ENCODE results near the gene DST. TPM values are rescaled to one million over a fixed set of nuclear protein-coding genes. Genes with fewer than 3 reads are reported as not detected.

Gene DST
- total and polyA plus RNA-seq, 2 of the 8 experiments (the other 6 are each of a cell fraction or from before 2014, with no cell fraction given) = 49.4 to 116 TPM

DNA sequence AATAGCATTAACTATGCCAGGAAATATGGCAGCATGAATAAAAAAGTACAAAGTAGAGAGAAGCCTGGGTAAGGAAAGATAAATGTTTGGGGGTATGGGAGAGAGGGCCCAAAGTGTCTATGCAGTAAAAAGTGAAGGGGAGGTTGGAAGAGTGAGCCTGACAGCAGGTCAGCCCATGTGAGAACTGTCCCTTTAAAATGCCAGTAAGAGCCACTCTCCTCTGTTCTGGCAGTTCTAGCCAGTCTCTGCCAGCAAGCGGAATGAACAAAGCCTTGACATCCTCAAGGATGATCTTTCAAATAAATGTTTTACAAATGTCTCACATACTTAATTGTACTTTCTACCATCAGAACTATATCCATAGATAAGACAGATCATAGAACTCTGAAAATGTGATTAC is 164.5 kb downstream of the DST start:
- no peak overlapping the region for H3K4ac ChIP-seq (replicated peaks; ENCODE audit: insufficient read length, low read depth, low read length)
- no peak for FAIRE-seq
- POLR2A ChIA-PET (ENCODE audit: partially characterized antibody) = no interaction called here
- no peak for TF ChIP-seq POLR2AphosphoS5 (IDR thresholded peaks at IDR 0.05; ENCODE audit: low read depth, low read length)
- TF ChIP-seq, protein P1, sequence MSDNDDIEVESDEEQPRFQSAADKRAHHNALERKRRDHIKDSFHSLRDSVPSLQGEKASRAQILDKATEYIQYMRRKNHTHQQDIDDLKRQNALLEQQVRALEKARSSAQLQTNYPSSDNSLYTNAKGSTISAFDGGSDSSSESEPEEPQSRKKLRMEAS (IDR thresholded peaks at IDR 0.05) = no peak

More for the DNA sequence above, 164.5 kb downstream of the DST start:
- no peaks in the 10 kb centered on the region for H4K20me1 ChIP-seq (replicated peaks in 1 of 2; ENCODE audit: control insufficient read depth in 1 of 2, insufficient read depth in 2 of 2, low read length in 2 of 2)
- no peaks in the 10 kb centered on the region for H3K4me1 ChIP-seq (replicated peaks in 1 of 4; ENCODE audit: control insufficient read depth in 3 of 4, insufficient read depth in 4 of 4, low read length in 3 of 4)
- H2BK12ac ChIP-seq (ENCODE audit: low read depth, low read length) = no peak overlapping the region
- H3K23ac ChIP-seq (ENCODE audit: insufficient read length) = no peak overlapping the region
- H3K18ac ChIP-seq (ENCODE audit: extremely low read depth, low read length) = no peak overlapping the region
- no peak overlapping the region for H3K9ac ChIP-seq (replicated peaks in 1 of 4; ENCODE audit: extremely low read depth in 1 of 4, low read depth in 3 of 4, low read length in 3 of 4)
- H3K27me3 ChIP-seq (replicated peaks in 1 of 4; ENCODE audit: control insufficient read depth in 3 of 4, extremely low read depth in 1 of 4, insufficient read depth in 3 of 4, low read length in 3 of 4) = no peaks in the 10 kb centered on the region
- no peaks in the 10 kb centered on the region for H3K79me2 ChIP-seq (ENCODE audit: control insufficient read depth in 1 of 2, insufficient read depth in 2 of 2, low read length in 2 of 2)
- peaks cover 5 to 57% (median 24%) of the 10 kb centered on the region in 4 experiments for H3K36me3 ChIP-seq (ENCODE audit: control insufficient read depth in 2 of 4, insufficient read depth in 4 of 4, low read length in 3 of 4)
- no peak overlapping the region for H2BK5ac ChIP-seq (ENCODE audit: low read depth, low read length)
- no peak overlapping the region for H3K4me3 ChIP-seq (ENCODE audit: extremely low read depth in 1 of 4, insufficient read depth in 2 of 4, low read depth in 3 of 4, low read length in 4 of 4)
- no peak overlapping the region for H4K8ac ChIP-seq (ENCODE audit: extremely low read depth, insufficient read depth, low read length)
- H3K14ac ChIP-seq (ENCODE audit: insufficient read length) = no peak overlapping the region
- CTCF ChIA-PET (ENCODE audit: partially characterized antibody) = no interaction called here
- no peak overlapping the region for H2BK120ac ChIP-seq (replicated peaks; ENCODE audit: low read depth, low read length)
- no peak overlapping the region for H3K56ac ChIP-seq (replicated peaks; ENCODE audit: insufficient read length, low read depth, low read length)
- no peak overlapping the region for H4K91ac ChIP-seq (replicated peaks; ENCODE audit: insufficient read length, low read length)
- WGBS, 2 experiments (ENCODE audit: extremely low coverage in 1 of 2, insufficient coverage in 1 of 2, insufficient read length in 1 of 2, insufficient replicate concordance in 2 of 2, low coverage in 1 of 2, low lambda C conversion rate in 2 of 2, missing lambda C conversion rate in 1 of 2) = 95% methylated on average over 1 of the region's 1 CpG; no CpG with 5 or more reads in 1 of the 2 experiments
- no peak overlapping the region for H4K5ac ChIP-seq (ENCODE audit: insufficient read length, low read depth, low read length)
- H3K79me1 ChIP-seq (ENCODE audit: low read depth, low read length) = no peaks in the 10 kb centered on the region
- H3K23me2 ChIP-seq (ENCODE audit: low read depth, low read length) = no peaks in the 10 kb centered on the region; the same call in 1 of the 2 replicates
- H2BK15ac ChIP-seq (ENCODE audit: low read length) = no peak overlapping the region
- no peak overlapping the region for H3K4me2 ChIP-seq (ENCODE audit: insufficient read depth in 1 of 2, low read depth in 2 of 2, low read length in 2 of 2)
- DNase-seq (ENCODE audit: low read depth in 1 of 2, low spot score in 2 of 2) = no peak
- H3K27ac ChIP-seq (ENCODE audit: low read depth, low read length) = no peak overlapping the region
- no peaks in the 10 kb centered on the region for H3K9me3 ChIP-seq (ENCODE audit: insufficient read depth in 2 of 2, low read depth in 1 of 2, low read length in 1 of 2)
- no peak overlapping the region for H2BK20ac ChIP-seq (ENCODE audit: low read length)
- H2AK5ac ChIP-seq (ENCODE audit: low read depth, low read length) = no peak overlapping the region
- no peak overlapping the region for H2AFZ ChIP-seq (ENCODE audit: low read length)
